OCI-LY3 (cell line): ENCODE data around the gene RBFOX1.

ENCODE experiments used
- EZH2phosphoT487 ChIP-seq: fragments of 200-600 bp; shearing (Covaris generic); IDR thresholded peaks from 2 replicates; pipeline ENCODE4 v1.6.1; 2018; ENCODE audit warnings: antibody characterized with exemption, mixed run types, low read depth
- TF ChIP-seq, protein P1 (sequence below): fragments of 200-600, 300-600 bp; sonication (generic); IDR thresholded peaks from 2 replicates; pipeline ENCODE4 v1.5.1; 2014; ENCODE audit warnings: antibody characterized with exemption, low read length, low read depth

DNA sequence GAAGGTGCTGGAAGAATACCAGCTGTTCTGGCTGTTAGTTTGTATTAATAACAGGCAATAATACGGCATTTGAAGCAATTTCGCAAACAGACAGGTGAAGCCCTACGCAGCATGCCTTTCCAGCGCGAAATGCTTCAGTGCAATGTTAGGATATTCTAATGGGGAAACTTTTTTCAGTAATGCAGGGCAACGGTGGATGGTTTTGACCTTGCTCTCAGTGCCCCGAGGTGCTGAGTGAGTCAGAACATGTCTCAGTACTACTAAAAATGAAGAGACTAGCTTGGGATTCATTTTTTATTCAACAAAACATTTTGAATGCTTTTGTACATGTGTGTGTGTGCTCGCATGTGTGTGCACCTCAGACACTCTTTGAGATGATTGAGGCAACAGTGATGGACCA lies 172.2 kb downstream of the RBFOX1 start:
- no peak for TF ChIP-seq EZH2phosphoT487
- TF ChIP-seq, protein P1, sequence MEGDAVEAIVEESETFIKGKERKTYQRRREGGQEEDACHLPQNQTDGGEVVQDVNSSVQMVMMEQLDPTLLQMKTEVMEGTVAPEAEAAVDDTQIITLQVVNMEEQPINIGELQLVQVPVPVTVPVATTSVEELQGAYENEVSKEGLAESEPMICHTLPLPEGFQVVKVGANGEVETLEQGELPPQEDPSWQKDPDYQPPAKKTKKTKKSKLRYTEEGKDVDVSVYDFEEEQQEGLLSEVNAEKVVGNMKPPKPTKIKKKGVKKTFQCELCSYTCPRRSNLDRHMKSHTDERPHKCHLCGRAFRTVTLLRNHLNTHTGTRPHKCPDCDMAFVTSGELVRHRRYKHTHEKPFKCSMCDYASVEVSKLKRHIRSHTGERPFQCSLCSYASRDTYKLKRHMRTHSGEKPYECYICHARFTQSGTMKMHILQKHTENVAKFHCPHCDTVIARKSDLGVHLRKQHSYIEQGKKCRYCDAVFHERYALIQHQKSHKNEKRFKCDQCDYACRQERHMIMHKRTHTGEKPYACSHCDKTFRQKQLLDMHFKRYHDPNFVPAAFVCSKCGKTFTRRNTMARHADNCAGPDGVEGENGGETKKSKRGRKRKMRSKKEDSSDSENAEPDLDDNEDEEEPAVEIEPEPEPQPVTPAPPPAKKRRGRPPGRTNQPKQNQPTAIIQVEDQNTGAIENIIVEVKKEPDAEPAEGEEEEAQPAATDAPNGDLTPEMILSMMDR, result no peak
